Suprapubic skin (tissue), 4 donors: ENCODE data around the gene THEM5. TPM values are rescaled to one million over a fixed set of nuclear protein-coding genes. Genes with fewer than 3 reads are reported as not detected.

Experiments
- DNase-seq, 2 donors: peaks; one replicate each; pipeline ENCODE4 v3.0.0-alpha.2; 2019; ENCODE audit warnings: low spot score in 2 of 2
- H3K27ac ChIP-seq: fragments of 200-600 bp; sonication (generic); one replicate; pipeline ENCODE4 v1.5.1; 2019
- H3K27me3 ChIP-seq: fragments of 200-600 bp; sonication (generic); one replicate; pipeline ENCODE4 v1.5.1; 2019
- H3K36me3 ChIP-seq: fragments of 200-600 bp; sonication (generic); one replicate; pipeline ENCODE4 v1.5.1; 2019
- H3K4me1 ChIP-seq: fragments of 200-600 bp; sonication (generic); one replicate; pipeline ENCODE4 v1.5.1; 2019
- H3K4me3 ChIP-seq: fragments of 200-600 bp; sonication (generic); one replicate; pipeline ENCODE4 v1.5.1; 2019; ENCODE audit warnings: mild to moderate bottlenecking
- H3K9me3 ChIP-seq: fragments of 200-600 bp; sonication (generic); one replicate; pipeline ENCODE4 v1.5.1; 2019
- EP300 ChIP-seq: sonication (generic); formaldehyde crosslinking; IDR thresholded peaks from one replicate; pipeline ENCODE4 v1.6.1; 2017; ENCODE audit warnings: antibody characterized with exemption
- POLR2A ChIP-seq, 2 donors: fragments of 450-650 bp; IDR thresholded peaks; one replicate each; pipeline ENCODE4 v1.6.1; 2017; ENCODE audit warnings: antibody characterized with exemption in 2 of 2, mild to moderate bottlenecking in 2 of 2, moderate library complexity in 2 of 2
- POLR2AphosphoS5 ChIP-seq, 3 donors: sonication (generic); formaldehyde crosslinking; IDR thresholded peaks; one replicate each; pipeline ENCODE4 v1.6.1; 2017; ENCODE audit warnings: antibody characterized with exemption in 3 of 3
- WGBS: methylation state at CpG from one replicate; pipeline ENCODE4 v1.1.5; 2018; 5-methylcytosine and 5-hydroxymethylcytosine counted together
- total RNA-seq, 4 donors: library from RNA; depleted of rRNA; stranded (reverse); fragments of >200 nt; gene quantifications; one replicate each; pipeline ENCODE4 v1.1.0, GENCODE V29; 2016
- TF ChIP-seq, protein P1 (sequence below), 2 donors: fragments of 200-600 bp in 1 of 2; fragments of 450-650 bp in 1 of 2; sonication (generic) in 1 of 2; IDR thresholded peaks; one replicate each; pipeline ENCODE4 v1.5.1; 2016 to 2019; ENCODE audit warnings: antibody characterized with exemption in 2 of 2, mild to moderate bottlenecking in 1 of 2, moderate library complexity in 1 of 2

The THEM5 gene
- total RNA-seq, 4 donors from 2014 or later: 29.1 to 89.7 (median 64.3) TPM

DNA sequence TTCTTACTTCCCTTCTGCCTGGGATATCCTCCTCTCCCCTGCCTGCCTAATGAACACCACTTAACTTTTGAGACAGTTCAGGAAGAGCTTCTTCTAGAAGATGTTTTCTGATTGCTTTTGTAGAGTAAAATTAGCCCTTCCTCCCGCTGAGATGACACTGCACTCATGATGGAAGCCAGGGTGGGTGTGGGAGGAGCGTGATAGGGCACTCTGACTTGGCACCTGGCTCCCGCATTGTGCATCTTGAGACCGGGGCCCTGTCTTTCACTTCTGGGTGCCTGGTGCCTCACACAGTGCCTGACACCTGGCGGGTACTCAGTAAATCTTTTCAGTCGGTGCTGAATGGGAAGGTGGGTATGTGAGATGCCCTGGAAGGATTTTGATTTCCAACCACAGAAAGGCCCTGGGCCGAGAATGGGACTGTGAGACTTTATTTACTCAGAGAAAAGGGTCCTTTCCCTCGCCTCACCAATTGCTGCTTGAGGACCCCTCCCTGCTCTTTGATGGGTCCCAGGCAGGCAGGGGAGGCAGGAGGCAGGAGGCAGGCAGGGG lies 6.8 kb downstream of the THEM5 start:
- TF ChIP-seq EP300 (no peak), POLR2A (IDR thresholded peaks at IDR 0.05) (no peak), POLR2AphosphoS5 (IDR thresholded peaks at IDR 0.05) (no peak)
- TF ChIP-seq, protein P1, sequence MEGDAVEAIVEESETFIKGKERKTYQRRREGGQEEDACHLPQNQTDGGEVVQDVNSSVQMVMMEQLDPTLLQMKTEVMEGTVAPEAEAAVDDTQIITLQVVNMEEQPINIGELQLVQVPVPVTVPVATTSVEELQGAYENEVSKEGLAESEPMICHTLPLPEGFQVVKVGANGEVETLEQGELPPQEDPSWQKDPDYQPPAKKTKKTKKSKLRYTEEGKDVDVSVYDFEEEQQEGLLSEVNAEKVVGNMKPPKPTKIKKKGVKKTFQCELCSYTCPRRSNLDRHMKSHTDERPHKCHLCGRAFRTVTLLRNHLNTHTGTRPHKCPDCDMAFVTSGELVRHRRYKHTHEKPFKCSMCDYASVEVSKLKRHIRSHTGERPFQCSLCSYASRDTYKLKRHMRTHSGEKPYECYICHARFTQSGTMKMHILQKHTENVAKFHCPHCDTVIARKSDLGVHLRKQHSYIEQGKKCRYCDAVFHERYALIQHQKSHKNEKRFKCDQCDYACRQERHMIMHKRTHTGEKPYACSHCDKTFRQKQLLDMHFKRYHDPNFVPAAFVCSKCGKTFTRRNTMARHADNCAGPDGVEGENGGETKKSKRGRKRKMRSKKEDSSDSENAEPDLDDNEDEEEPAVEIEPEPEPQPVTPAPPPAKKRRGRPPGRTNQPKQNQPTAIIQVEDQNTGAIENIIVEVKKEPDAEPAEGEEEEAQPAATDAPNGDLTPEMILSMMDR (IDR thresholded peaks at IDR 0.05): no peak
- H3K27me3 ChIP-seq: no peaks in the 10 kb centered on the region
- H3K9me3 ChIP-seq: no peaks in the 10 kb centered on the region
- DNase-seq: peak in 1 of 2 donors; percentile 31
- H3K36me3 ChIP-seq: no peaks in the 10 kb centered on the region
- H3K27ac ChIP-seq: no peak overlapping the region
- WGBS: 87% methylated on average over 8 of the region's 8 CpGs
- peaks cover 23% of the 10 kb centered on the region for H3K4me1 ChIP-seq
- H3K4me3 ChIP-seq: no peak overlapping the region

GRCh38 chr1:151846062-151846568 lies 7.4 kb downstream of the THEM5 start:
- Histone ChIP-seq H3K9me3 (no peaks in the 10 kb centered on the region), H3K4me1 (peaks cover 21% of the 10 kb centered on the region), H3K27me3 (no peaks in the 10 kb centered on the region), H3K27ac (no peak overlapping the region), H3K36me3 (no peaks in the 10 kb centered on the region), H3K4me3 (no peak overlapping the region)
- TF ChIP-seq EP300: no peak
- no peak for TF ChIP-seq POLR2AphosphoS5 (IDR thresholded peaks at IDR 0.05)
- no peak for TF ChIP-seq POLR2A (IDR thresholded peaks at IDR 0.05)
- TF ChIP-seq, protein P1 (IDR thresholded peaks at IDR 0.05): no peak
- 77% methylated on average over 6 of the region's 6 CpGs for WGBS
- no peak for DNase-seq

GRCh38 chr1:151843398-151843797 lies 10.1 kb downstream of the THEM5 start:
- DNase-seq: no peak
- no peak overlapping the region for H3K4me3 ChIP-seq
- WGBS: 89% methylated on average over 2 of the region's 2 CpGs
- peaks cover 31% of the 10 kb centered on the region for H3K4me1 ChIP-seq
- no peaks in the 10 kb centered on the region for H3K9me3 ChIP-seq
- H3K36me3 ChIP-seq: no peaks in the 10 kb centered on the region
- H3K27ac ChIP-seq: no peak overlapping the region
- TF ChIP-seq EP300 (no peak), POLR2AphosphoS5 (IDR thresholded peaks at IDR 0.05) (no peak), POLR2A (IDR thresholded peaks at IDR 0.05) (no peak)
- TF ChIP-seq, protein P1 (IDR thresholded peaks at IDR 0.05): no peak
- H3K27me3 ChIP-seq: peaks cover 12% of the 10 kb centered on the region

- Histone ChIP-seq H3K27ac (peak overlapping the region; percentile 41), H3K36me3 (no peaks in the 10 kb centered on the region), H3K27me3 (peaks cover 12% of the 10 kb centered on the region), H3K4me1 (peaks cover 45% of the 10 kb centered on the region), H3K9me3 (no peaks in the 10 kb centered on the region), H3K4me3 (no peak overlapping the region)
- no peak for DNase-seq
- 94% methylated on average over 2 of the region's 2 CpGs for WGBS
- TF ChIP-seq POLR2AphosphoS5 (IDR thresholded peaks at IDR 0.05) (no peak), EP300 (no peak), POLR2A (IDR thresholded peaks at IDR 0.05) (no peak)
- TF ChIP-seq, protein P1 (IDR thresholded peaks at IDR 0.05): no peak
Measured at GRCh38 chr1:151841141-151841540, 12.4 kb downstream of the THEM5 start.

- Histone ChIP-seq H3K36me3 (no peaks in the 10 kb centered on the region), H3K9me3 (no peaks in the 10 kb centered on the region), H3K4me1 (peaks cover 48% of the 10 kb centered on the region), H3K27me3 (peaks cover 12% of the 10 kb centered on the region), H3K4me3 (peak overlapping the region; percentile 48), H3K27ac (peak overlapping the region; percentile 91)
- no peak for DNase-seq
- TF ChIP-seq, protein P1 (IDR thresholded peaks at IDR 0.05): no peak
- TF ChIP-seq POLR2A (IDR thresholded peaks at IDR 0.05): no peak
- TF ChIP-seq EP300: no peak
- no peak for TF ChIP-seq POLR2AphosphoS5 (IDR thresholded peaks at IDR 0.05)
Measured at GRCh38 chr1:151840421-151840820, 13.1 kb downstream of the THEM5 start.
